ENCODE measurements around the gene DNASE1L2. TPM values are rescaled to one million over a fixed set of nuclear protein-coding genes. Genes with fewer than 3 reads are reported as not detected.
"Not testable (repeated sequence)": the region's sequence is repeated elsewhere in the genome, so short reads cannot be mapped to it uniquely, and the experiment has no call there.

The DNASE1L2 gene
- total RNA-seq, 1 experiment from 2014 or later: 2.7 TPM

DNA sequence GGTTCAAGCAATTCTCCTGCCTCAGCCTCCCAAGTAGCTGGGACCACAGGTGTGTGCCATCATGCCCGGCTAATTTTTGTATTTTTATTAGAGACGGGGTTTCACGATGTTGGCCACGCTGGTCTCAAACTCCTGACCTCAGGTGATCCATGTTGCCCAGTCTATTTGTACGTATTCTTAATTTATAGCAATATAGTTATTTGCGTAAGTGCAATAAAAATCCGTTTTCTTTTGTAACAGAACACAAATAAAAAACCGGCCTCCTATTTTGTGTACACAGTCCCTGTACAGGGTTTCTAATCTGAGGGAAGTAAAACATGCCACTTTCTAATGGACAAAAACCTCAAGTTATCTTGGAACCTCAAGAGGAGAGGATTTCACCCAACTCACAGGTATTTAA lies 24.0 kb downstream of the DNASE1L2 start:
- Histone ChIP-seq H3K27me3 (replicated peaks; ENCODE audit: insufficient read depth, low read depth, low read length, poor library complexity) (no peaks in the 10 kb centered on the region), H3K4me3 (ENCODE audit: low read depth, low read length, poor library complexity, severe bottlenecking) (no peak overlapping the region), H3K36me3 (ENCODE audit: insufficient read depth, low read length, poor library complexity, severe bottlenecking) (peaks cover 98% of the 10 kb centered on the region), H3K9me3 (ENCODE audit: low read depth, low read length, poor library complexity, severe bottlenecking) (no peaks in the 10 kb centered on the region), H3K27ac (ENCODE audit: low read depth, low read length, poor library complexity, severe bottlenecking) (no peak overlapping the region), H3K4me1 (ENCODE audit: insufficient read depth, low read length, poor library complexity, severe bottlenecking) (no peaks in the 10 kb centered on the region)
- DNase-seq (ENCODE audit: low spot score): no peak
- ChIA-PET POLR2A (ENCODE audit: low non-redundant PET) (no interaction called here), CTCF (no interaction called here)
- no peak for TF ChIP-seq EZH2 (IDR thresholded peaks at IDR 0.05; ENCODE audit: borderline replicate concordance, low read depth, low read length, poor library complexity, severe bottlenecking)
- TF ChIP-seq, protein P1, sequence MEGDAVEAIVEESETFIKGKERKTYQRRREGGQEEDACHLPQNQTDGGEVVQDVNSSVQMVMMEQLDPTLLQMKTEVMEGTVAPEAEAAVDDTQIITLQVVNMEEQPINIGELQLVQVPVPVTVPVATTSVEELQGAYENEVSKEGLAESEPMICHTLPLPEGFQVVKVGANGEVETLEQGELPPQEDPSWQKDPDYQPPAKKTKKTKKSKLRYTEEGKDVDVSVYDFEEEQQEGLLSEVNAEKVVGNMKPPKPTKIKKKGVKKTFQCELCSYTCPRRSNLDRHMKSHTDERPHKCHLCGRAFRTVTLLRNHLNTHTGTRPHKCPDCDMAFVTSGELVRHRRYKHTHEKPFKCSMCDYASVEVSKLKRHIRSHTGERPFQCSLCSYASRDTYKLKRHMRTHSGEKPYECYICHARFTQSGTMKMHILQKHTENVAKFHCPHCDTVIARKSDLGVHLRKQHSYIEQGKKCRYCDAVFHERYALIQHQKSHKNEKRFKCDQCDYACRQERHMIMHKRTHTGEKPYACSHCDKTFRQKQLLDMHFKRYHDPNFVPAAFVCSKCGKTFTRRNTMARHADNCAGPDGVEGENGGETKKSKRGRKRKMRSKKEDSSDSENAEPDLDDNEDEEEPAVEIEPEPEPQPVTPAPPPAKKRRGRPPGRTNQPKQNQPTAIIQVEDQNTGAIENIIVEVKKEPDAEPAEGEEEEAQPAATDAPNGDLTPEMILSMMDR (conservative IDR thresholded peaks at IDR 0.05; ENCODE audit: low read depth, low read length): no peak
- intact Hi-C loops (cut with micrococcal nuclease; ENCODE audit: unreplicated experiment): loop anchor here (10.0 kb wide), 1 partner anchor 245 kb away; no protein-coding TSS in a partner anchor
- BruUV-seq (replicated peaks): no TSS peak

DNA sequence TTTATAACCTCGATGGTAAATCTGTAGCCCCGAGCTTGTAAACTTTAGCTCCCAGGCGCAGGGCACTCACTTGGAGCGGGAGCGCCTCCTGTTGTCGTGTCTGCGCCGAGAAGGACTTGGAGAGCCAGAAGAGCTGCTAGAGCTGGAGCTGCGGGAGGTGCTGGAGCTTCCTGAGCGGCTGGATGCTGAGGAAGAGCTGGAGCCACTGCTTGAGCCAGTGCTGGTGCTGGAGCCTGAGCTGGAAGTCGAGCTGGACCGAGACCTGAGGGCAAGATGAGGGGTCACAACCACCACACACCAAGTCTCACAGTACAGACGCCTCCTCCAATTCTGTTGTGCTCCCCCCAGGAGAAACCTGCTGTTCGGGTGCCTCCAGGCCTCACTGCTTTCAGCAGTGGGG lies 26.8 kb downstream of the DNASE1L2 start:
- BruUV-seq (replicated peaks); DNase-seq (ENCODE audit: low spot score); H3K4me3 ChIP-seq (ENCODE audit: low read depth, low read length, poor library complexity, severe bottlenecking); H3K27ac ChIP-seq (ENCODE audit: low read depth, low read length, poor library complexity, severe bottlenecking); H3K9me3 ChIP-seq (ENCODE audit: low read depth, low read length, poor library complexity, severe bottlenecking); CTCF ChIA-PET; H3K27me3 ChIP-seq (replicated peaks; ENCODE audit: insufficient read depth, low read depth, low read length, poor library complexity); H3K4me1 ChIP-seq (ENCODE audit: insufficient read depth, low read length, poor library complexity, severe bottlenecking); POLR2A ChIA-PET (ENCODE audit: low non-redundant PET): not testable (repeated sequence)
- peaks cover 79% of the 10 kb centered on the region for H3K36me3 ChIP-seq (ENCODE audit: insufficient read depth, low read length, poor library complexity, severe bottlenecking)
- intact Hi-C loops (cut with micrococcal nuclease; ENCODE audit: unreplicated experiment): loop anchor here (10.0 kb wide), 1 partner anchor 242 kb away; no protein-coding TSS in a partner anchor

DNA sequence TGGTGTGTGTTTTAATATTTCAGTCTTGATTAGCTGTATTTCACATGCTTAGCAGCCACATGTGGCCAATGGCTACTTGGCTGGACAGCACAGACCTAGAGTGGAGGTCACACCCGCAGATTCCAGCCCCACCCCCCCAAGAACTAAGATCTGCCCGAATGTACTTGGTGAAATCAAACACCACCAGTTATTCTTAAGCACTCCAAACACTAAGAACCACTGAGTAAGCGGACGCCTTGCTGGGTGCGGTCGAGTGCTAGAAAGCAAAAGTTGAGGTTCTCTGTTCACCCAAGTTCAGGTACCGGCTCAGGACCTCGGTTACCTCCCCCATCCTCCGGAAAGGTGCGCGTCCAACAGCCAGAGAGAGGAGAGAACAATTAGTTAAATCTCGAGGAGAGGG lies 30.6 kb downstream of the DNASE1L2 start:
- intact Hi-C loops (cut with micrococcal nuclease; ENCODE audit: unreplicated experiment): loop anchor here (10.0 kb wide), 1 partner anchor 238 kb away; no protein-coding TSS in a partner anchor
- Histone ChIP-seq H3K36me3 (ENCODE audit: insufficient read depth, low read length, poor library complexity, severe bottlenecking) (peaks cover 41% of the 10 kb centered on the region), H3K4me3 (ENCODE audit: low read depth, low read length, poor library complexity, severe bottlenecking) (peak overlapping the region; percentile 76), H3K27ac (ENCODE audit: low read depth, low read length, poor library complexity, severe bottlenecking) (peak overlapping the region; percentile 96), H3K4me1 (ENCODE audit: insufficient read depth, low read length, poor library complexity, severe bottlenecking) (peaks cover 13% of the 10 kb centered on the region)
- H3K27me3 ChIP-seq (replicated peaks; ENCODE audit: insufficient read depth, low read depth, low read length, poor library complexity); POLR2A ChIA-PET (ENCODE audit: low non-redundant PET); CTCF ChIA-PET; BruUV-seq (replicated peaks); DNase-seq (ENCODE audit: low spot score); H3K9me3 ChIP-seq (ENCODE audit: low read depth, low read length, poor library complexity, severe bottlenecking): not testable (repeated sequence)

DNA sequence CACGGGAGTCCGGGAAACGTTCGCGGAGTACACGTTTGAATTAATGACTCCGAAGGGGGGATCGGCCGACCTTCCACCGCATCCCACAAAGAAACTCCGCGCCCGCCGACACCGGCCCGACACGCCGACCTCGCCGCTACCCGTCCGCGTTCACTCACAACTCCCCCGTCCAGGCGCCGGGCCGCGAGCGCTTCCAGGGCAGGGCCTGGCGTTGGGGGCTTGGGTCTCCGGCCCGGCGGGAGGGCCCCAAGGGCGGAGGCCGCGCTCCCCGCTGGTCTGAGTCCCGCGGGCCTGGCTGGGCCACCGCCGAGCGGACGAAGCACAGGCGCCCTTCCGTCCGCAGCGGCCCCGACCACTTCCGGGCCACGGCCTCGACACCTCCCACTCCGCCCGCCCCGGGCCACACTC lies 31.3 kb downstream of the DNASE1L2 start:
- BruUV-seq (replicated peaks); DNase-seq (ENCODE audit: low spot score); H3K9me3 ChIP-seq (ENCODE audit: low read depth, low read length, poor library complexity, severe bottlenecking); POLR2A ChIA-PET (ENCODE audit: low non-redundant PET); H3K27me3 ChIP-seq (replicated peaks; ENCODE audit: insufficient read depth, low read depth, low read length, poor library complexity); CTCF ChIA-PET: not testable (repeated sequence)
- Histone ChIP-seq H3K36me3 (ENCODE audit: insufficient read depth, low read length, poor library complexity, severe bottlenecking) (peaks cover 34% of the 10 kb centered on the region), H3K4me1 (ENCODE audit: insufficient read depth, low read length, poor library complexity, severe bottlenecking) (peaks cover 13% of the 10 kb centered on the region), H3K27ac (ENCODE audit: low read depth, low read length, poor library complexity, severe bottlenecking) (peak overlapping the region; percentile 96), H3K4me3 (ENCODE audit: low read depth, low read length, poor library complexity, severe bottlenecking) (peak overlapping the region; percentile 76)
- intact Hi-C loops (cut with micrococcal nuclease; ENCODE audit: unreplicated experiment): loop anchor here (10.0 kb wide), 1 partner anchor 237 kb away; no protein-coding TSS in a partner anchor

Measured in A673 (cell line).